Measurements from ENCODE around the gene TRPM5.

- TF ChIP-seq GABPA (tag; conservative IDR thresholded peaks at IDR 0.05; ENCODE audit: low read depth) (no peak), NFATC3 (IDR thresholded peaks at IDR 0.05) (no peak), PREB (CRISPR knock-in tag; IDR thresholded peaks at IDR 0.05) (no peak), ZNF263 (CRISPR knock-in tag; IDR thresholded peaks at IDR 0.05; ENCODE audit: borderline replicate concordance) (peak; percentile 60; the same call in 1 of the 2 replicates), REST (IDR thresholded peaks at IDR 0.05; ENCODE audit: borderline replicate concordance) (no peak), REST (CRISPR knock-in tag; IDR thresholded peaks at IDR 0.05; ENCODE audit: low read depth) (no peak), SP1 (CRISPR knock-in tag; IDR thresholded peaks at IDR 0.05) (no peak), ELF1 (tag; IDR thresholded peaks at IDR 0.05) (no peak)
- TF ChIP-seq, protein P1, sequence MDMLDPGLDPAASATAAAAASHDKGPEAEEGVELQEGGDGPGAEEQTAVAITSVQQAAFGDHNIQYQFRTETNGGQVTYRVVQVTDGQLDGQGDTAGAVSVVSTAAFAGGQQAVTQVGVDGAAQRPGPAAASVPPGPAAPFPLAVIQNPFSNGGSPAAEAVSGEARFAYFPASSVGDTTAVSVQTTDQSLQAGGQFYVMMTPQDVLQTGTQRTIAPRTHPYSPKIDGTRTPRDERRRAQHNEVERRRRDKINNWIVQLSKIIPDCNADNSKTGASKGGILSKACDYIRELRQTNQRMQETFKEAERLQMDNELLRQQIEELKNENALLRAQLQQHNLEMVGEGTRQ (CRISPR knock-in tag; IDR thresholded peaks at IDR 0.05) = no peak
These were observed 44.7 kb downstream of the TRPM5 start for GRCh38 chr11:2399488-2400068.

Data from K562 (cell line).